ENCODE data around the gene IVNS1ABP. TPM values are rescaled to one million over a fixed set of nuclear protein-coding genes. Genes with fewer than 3 reads are reported as not detected.

The IVNS1ABP gene
- total and polyA plus RNA-seq, 2 donors (not counting 1 experiment from before 2014, with no cell fraction given) = 17.8 to 23.8 TPM

DNA sequence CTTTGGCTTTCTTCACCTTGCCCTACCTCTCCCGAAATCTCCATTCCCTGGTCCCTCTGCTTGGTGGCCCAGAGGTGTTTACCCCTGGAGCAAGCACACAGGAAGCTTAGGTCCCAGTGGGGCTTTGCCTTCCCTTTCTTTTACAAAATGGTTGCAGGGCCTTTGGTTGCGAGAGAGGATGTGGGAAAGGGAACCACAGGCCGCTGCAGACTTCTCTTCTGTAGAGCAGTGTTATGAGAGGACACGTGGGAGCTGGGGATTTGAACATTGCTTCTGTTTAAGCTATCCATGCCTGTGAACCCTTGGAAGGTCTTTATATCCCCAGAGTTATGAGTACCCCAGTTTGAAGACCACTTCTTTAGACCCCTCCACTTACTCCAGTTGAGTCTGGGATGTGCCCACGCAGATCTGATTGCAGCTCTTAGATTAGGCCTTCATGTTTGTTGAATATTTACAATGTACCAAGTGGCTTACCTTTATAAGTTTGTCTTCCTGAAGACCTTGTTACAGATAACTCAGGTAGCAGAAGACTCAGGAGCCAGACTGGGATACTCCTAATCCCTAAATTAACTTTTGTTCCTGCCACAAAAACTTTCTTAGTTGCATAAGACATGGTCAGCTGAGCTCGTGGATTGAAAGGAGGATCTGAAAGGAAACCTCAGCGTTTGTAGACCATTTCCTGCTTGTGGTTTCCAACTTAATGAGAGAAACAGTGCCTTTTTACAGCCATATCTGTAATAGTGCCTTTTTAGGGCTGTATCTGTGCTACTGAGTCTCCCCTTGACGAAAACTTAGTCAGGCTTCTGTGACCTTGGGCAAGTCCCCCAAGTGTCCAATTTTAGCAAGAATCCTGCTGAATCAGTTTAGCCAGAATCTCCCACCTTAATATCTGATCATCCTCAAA lies 21.9 kb upstream of the IVNS1ABP start:
- H3K79me2 ChIP-seq (ENCODE audit: control insufficient read depth, insufficient read depth, low read length) = no peaks in the 10 kb centered on the region
- H3K36me3 ChIP-seq (ENCODE audit: control insufficient read depth, insufficient read depth, low read length) = no peaks in the 10 kb centered on the region
- TF ChIP-seq, protein P1, sequence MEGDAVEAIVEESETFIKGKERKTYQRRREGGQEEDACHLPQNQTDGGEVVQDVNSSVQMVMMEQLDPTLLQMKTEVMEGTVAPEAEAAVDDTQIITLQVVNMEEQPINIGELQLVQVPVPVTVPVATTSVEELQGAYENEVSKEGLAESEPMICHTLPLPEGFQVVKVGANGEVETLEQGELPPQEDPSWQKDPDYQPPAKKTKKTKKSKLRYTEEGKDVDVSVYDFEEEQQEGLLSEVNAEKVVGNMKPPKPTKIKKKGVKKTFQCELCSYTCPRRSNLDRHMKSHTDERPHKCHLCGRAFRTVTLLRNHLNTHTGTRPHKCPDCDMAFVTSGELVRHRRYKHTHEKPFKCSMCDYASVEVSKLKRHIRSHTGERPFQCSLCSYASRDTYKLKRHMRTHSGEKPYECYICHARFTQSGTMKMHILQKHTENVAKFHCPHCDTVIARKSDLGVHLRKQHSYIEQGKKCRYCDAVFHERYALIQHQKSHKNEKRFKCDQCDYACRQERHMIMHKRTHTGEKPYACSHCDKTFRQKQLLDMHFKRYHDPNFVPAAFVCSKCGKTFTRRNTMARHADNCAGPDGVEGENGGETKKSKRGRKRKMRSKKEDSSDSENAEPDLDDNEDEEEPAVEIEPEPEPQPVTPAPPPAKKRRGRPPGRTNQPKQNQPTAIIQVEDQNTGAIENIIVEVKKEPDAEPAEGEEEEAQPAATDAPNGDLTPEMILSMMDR (conservative IDR thresholded peaks at IDR 0.05 in 1 of 2, IDR thresholded peaks at IDR 0.05 in 1 of 2; ENCODE audit: low read depth in 1 of 2, low read length in 2 of 2) = no peak
- TF ChIP-seq EZH2 (IDR thresholded peaks at IDR 0.05; ENCODE audit: low read length, missing control alignments) = no peak
- H2AFZ ChIP-seq (ENCODE audit: low read length) = no peak overlapping the region
- H4K20me1 ChIP-seq (ENCODE audit: control insufficient read depth, extremely low read depth, insufficient read depth, low read length) = no peaks in the 10 kb centered on the region
- no peak overlapping the region for H3K4me2 ChIP-seq (ENCODE audit: extremely low read depth, insufficient read depth, low read length)
- no peaks in the 10 kb centered on the region for H3K27me3 ChIP-seq (ENCODE audit: control insufficient read depth, insufficient read depth, low read length)
- peak in 1 of 2 donors; percentile 49 for DNase-seq (ENCODE audit: low read depth in 2 of 2)
- no peaks in the 10 kb centered on the region for H3K9me3 ChIP-seq (ENCODE audit: control insufficient read depth, insufficient read depth, low read depth, low read length)
- H3K9ac ChIP-seq (ENCODE audit: insufficient read depth, low read length) = no peak overlapping the region
- no peaks in the 10 kb centered on the region for H3K4me1 ChIP-seq (ENCODE audit: control insufficient read depth, extremely low read depth, insufficient read depth, low read length)
- no peak overlapping the region for H3K4me3 ChIP-seq (replicated peaks in 1 of 4; ENCODE audit: control extremely low read depth in 1 of 4, insufficient read depth in 1 of 4, low read depth in 3 of 4, low read length in 4 of 4)
- H3K27ac ChIP-seq (ENCODE audit: insufficient read depth, low read length) = no peak overlapping the region

DNA sequence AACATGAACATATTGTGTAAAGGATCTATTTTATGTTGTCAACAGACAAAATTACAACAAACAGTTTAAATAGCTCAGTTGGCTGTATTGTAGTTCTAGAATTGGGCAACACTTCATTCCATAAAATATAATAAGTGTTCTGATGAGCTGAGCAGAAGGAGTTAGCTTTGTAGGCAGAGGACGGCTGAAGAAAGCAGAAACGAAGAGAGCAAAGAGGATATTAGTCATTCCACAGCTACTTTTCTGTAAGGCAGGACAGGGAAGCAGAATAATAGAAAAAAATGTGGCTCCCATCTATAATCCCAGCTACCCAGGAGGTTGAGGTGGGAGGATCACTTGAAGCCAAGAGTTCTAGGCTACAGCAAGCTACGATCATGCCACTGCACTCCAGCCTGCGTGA lies 20.2 kb upstream of the IVNS1ABP start:
- Histone ChIP-seq H3K27me3 (ENCODE audit: control insufficient read depth, insufficient read depth, low read length) (no peaks in the 10 kb centered on the region), H3K4me3 (replicated peaks in 1 of 4; ENCODE audit: control extremely low read depth in 1 of 4, insufficient read depth in 1 of 4, low read depth in 3 of 4, low read length in 4 of 4) (no peak overlapping the region), H3K4me2 (ENCODE audit: extremely low read depth, insufficient read depth, low read length) (no peak overlapping the region), H3K36me3 (ENCODE audit: control insufficient read depth, insufficient read depth, low read length) (no peaks in the 10 kb centered on the region), H4K20me1 (ENCODE audit: control insufficient read depth, extremely low read depth, insufficient read depth, low read length) (no peaks in the 10 kb centered on the region), H3K9ac (ENCODE audit: insufficient read depth, low read length) (no peak overlapping the region), H2AFZ (ENCODE audit: low read length) (no peak overlapping the region), H3K9me3 (ENCODE audit: control insufficient read depth, insufficient read depth, low read depth, low read length) (no peaks in the 10 kb centered on the region), H3K4me1 (ENCODE audit: control insufficient read depth, extremely low read depth, insufficient read depth, low read length) (no peaks in the 10 kb centered on the region), H3K79me2 (ENCODE audit: control insufficient read depth, insufficient read depth, low read length) (no peaks in the 10 kb centered on the region), H3K27ac (ENCODE audit: insufficient read depth, low read length) (no peak overlapping the region)
- no peak for DNase-seq (ENCODE audit: low read depth in 2 of 2)
- TF ChIP-seq EZH2 (IDR thresholded peaks at IDR 0.05; ENCODE audit: low read length, missing control alignments) = no peak
- TF ChIP-seq, protein P1 (conservative IDR thresholded peaks at IDR 0.05 in 1 of 2, IDR thresholded peaks at IDR 0.05 in 1 of 2; ENCODE audit: low read depth in 1 of 2, low read length in 2 of 2) = no peak

DNA sequence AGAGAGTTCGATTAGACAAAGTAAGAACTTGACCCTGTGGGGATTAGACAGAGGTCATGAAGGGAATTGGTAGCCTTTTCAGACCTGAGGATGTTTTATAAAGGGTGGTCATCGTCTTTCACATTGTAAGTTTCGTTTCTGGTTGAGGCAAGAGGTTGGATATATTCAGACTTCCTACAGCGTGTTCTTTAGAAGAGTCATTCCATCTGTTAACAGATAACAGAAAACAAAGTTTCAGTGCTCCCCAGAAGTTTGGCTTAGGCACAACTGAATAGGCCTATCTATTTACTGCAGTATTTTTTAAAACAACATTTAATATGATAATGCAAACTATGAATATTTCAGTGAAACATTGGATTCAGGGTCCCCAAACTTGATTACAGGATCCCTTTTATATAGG lies 17.1 kb upstream of the IVNS1ABP start:
- Histone ChIP-seq H3K4me3 (replicated peaks in 1 of 4; ENCODE audit: control extremely low read depth in 1 of 4, insufficient read depth in 1 of 4, low read depth in 3 of 4, low read length in 4 of 4) (no peak overlapping the region), H4K20me1 (ENCODE audit: control insufficient read depth, extremely low read depth, insufficient read depth, low read length) (no peaks in the 10 kb centered on the region)

More for the DNA sequence above, 17.1 kb upstream of the IVNS1ABP start:
- Histone ChIP-seq H3K9me3 (ENCODE audit: control insufficient read depth, insufficient read depth, low read depth, low read length) (no peaks in the 10 kb centered on the region), H3K27me3 (ENCODE audit: control insufficient read depth, insufficient read depth, low read length) (no peaks in the 10 kb centered on the region), H3K27ac (ENCODE audit: insufficient read depth, low read length) (no peak overlapping the region), H3K4me1 (ENCODE audit: control insufficient read depth, extremely low read depth, insufficient read depth, low read length) (no peaks in the 10 kb centered on the region), H3K36me3 (ENCODE audit: control insufficient read depth, insufficient read depth, low read length) (no peaks in the 10 kb centered on the region), H3K9ac (ENCODE audit: insufficient read depth, low read length) (no peak overlapping the region), H3K4me2 (ENCODE audit: extremely low read depth, insufficient read depth, low read length) (no peak overlapping the region), H2AFZ (ENCODE audit: low read length) (no peak overlapping the region), H3K79me2 (ENCODE audit: control insufficient read depth, insufficient read depth, low read length) (no peaks in the 10 kb centered on the region)
- DNase-seq (ENCODE audit: low read depth in 2 of 2) = no peak
- no peak for TF ChIP-seq EZH2 (IDR thresholded peaks at IDR 0.05; ENCODE audit: low read length, missing control alignments)
- TF ChIP-seq, protein P1 (conservative IDR thresholded peaks at IDR 0.05 in 1 of 2, IDR thresholded peaks at IDR 0.05 in 1 of 2; ENCODE audit: low read depth in 1 of 2, low read length in 2 of 2) = no peak
